Amygdala (tissue), 56 donors: Measurements from ENCODE around the gene GALNT17.

Experiments used
- DNase-seq, 56 donors: peaks; one replicate each; lab custom pipeline; 2025; lab: John Stamatoyannopoulos, UW

GALNT17 gene

DNA sequence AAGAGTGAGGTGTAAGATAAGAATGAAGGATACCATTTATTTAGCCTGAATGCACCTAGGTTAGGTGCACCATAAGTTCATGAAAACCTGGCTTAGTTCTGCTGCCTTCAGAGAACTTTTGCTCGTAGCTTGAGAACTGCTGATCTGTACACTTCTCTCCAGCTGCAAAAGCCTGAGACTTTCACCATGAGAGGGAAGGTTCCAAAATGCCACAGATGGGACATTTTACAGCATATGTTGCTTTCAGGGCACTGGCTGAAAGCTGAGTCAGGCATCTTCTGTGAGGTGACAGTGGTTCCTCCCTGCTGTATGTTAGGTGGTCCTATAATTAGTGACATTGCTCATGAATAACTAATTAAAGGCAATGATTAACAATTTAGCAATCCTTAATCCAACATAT lies 298.3 kb downstream of the GALNT17 start:
- no peak for DNase-seq

DNA sequence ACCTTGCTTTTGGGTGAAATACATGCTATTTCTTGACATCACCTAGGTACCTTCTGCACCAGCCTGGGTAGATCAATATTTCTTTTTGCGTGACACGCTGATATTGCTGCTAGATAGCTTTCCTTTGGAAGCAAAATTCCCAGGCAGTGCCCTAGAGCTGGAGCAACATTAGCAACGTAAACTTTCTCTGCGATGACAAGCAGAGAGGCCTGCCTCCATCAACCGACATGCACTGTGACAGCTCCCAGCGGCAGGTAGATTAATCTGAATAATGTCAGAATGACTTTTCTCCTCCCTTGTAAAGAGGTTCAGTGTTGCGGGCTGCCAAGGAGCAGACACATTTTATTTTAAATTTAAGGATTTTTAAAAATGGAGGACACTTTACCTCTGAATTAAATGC lies 307.4 kb downstream of the GALNT17 start:
- no peak for DNase-seq

DNA sequence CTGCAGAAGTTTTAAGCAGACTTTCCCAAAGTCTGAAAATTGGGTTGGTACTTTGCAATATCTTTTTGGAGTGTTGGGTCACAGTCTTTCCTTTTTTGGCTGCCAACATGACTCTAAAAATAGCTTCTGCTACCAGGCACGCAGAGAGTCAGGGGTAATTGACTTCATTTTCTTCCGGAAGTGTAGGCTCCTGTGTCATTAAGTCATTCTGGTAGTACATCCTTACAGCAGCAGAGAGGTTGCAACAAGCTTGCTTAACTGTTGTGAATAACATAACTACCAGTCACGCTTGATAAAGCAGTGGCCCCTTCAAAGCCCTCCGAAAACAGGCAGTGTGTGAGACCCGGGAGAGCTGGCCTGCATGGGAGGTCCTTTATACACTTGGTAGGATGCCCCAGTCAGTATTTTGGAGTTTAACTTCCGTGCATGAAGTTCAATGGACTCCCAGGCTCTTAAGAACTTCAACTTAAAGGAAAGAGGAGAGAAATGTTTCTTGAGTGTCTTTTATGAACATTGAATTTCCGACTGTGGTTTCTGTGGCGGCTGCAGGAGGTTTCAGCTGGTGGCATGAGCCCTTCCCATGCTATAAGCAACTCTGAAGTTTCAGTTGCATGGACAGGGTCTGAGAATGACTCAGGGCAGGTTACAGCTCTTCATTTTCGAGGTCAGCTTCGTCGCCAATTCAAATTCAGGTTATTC lies 310.7 kb downstream of the GALNT17 start:
- DNase-seq, result no peak

DNA sequence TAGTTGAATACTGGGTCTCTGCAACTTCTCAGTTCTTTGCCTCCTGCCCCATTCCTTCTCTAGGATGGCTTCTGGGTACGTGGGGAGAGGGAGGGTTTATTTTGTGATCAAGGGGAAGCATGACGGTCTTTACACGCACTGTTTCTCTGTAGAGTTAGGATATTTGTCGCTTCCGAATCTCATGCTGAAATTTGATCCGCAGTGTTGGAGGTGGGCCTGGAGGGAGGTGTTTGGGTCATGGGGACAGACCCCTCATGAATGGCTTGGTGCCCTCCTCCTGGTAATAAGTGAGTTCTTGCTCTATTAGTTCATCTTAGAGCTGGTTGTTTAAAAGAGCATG lies 311.2 kb downstream of the GALNT17 start:
- DNase-seq, result no peak

DNA sequence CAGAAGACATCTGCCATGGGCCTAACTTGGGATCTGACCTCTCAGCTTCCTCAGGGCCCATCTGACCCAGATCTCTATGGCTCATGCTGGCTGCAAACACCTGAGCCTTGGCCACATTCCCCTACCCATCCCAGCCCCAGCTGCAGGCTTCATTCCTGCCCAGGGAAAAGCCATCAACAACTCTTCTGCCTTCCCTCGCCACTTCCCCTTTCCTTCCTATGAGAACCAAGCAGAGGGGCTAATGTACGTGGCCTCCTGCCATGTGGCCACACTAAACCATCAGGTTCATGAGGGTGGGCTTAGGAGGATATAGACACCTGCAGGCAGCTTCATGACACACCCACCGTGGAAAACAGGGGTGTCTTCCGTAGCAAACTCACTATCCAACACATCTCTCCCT lies 312.2 kb downstream of the GALNT17 start:
- no peak for DNase-seq

DNA sequence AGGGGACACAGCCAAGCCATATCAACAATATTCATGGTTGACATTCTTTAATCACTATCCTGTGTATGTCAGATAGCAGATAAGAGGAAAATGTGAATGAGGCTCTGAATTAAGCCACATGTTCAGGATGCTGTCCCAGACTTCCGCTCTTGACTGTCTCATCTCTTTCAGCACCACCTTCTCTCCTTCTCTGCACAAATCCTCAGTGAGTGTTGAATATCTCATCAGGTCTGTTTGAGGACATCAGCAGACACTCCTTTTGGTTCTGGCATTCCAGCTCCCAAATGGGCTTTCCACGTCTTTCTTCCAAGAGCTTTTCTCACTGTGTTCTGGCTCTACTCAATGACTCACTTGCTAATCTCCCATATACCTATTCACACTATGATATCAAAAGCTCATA lies 321.7 kb downstream of the GALNT17 start:
- DNase-seq, result no peak

DNA sequence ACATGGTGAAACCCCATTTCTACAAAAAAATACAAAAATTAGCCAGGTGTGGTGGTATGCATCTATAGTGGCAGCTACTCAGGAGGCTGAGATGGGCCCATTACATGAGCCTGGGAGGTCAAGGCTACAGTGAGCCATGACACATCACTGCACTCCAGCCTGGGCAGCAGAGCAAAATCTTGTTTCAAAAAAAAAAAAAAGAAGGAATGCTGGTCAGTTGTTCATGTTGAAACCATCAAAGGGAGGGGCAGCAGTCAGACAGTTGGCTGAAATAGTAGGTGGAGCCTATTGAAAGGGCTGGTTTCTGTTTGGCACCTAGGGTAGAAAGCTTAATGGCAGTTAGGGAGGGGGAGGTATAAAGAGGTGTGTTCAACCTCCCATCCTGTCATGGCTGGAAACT lies 323.0 kb downstream of the GALNT17 start:
- no peak for DNase-seq

DNA sequence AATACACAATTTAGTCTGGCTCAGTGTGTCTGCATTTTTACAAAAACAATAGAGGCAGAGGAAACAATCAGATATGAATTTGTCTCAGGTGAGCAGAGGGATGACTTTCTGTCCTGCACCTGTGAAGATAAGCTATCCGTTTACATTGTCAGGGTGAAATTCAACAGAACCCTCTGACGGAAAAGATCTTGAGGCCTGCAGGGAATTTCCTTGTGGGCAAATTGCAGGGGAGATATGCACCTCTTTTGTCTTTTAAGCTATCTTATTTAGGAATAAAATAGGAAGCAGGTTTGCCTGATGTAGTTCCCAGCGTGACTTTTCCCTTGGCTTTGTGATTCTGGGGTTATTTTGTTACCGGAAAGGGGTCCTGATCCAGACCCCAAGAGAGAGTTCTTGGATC lies 325.1 kb downstream of the GALNT17 start:
- DNase-seq, result no peak

DNA sequence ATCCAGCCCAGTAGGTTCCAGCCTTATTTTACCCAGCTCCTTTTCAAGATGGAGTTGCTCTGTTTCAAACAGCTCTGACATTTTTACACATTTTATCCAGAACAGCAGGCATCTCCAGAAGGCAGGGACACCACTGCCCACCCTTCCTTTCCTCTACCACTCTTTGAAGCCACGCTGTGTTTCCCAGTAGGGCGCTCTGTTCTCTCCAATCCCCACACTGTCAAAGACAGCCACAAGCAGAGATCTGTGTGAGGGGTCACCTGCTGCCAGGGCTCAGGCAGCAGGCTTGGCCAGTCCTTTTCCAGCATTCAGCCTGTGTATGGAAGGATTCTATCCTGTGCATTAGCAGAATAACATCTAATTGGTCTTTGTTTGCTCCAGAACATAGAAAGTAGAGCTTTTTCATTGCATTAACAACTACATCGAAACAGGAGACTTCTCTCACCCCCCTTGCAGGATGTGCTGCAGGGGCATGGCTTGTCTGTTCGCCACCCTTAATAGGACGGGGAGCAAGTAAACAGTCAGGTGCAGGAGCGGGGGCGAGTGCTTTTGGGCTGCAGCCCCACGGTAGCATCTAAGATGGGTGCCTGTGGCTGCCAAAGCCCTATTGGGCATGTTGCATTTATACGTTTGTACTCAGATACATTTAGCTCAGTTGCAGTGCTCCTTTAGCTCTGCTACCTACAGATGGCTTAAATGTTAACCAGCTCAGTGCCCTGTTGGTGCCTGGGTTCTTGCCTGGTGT lies 326.1 kb downstream of the GALNT17 start:
- DNase-seq, result peak in 2 of 56 donors; percentile 8 to 17

DNA sequence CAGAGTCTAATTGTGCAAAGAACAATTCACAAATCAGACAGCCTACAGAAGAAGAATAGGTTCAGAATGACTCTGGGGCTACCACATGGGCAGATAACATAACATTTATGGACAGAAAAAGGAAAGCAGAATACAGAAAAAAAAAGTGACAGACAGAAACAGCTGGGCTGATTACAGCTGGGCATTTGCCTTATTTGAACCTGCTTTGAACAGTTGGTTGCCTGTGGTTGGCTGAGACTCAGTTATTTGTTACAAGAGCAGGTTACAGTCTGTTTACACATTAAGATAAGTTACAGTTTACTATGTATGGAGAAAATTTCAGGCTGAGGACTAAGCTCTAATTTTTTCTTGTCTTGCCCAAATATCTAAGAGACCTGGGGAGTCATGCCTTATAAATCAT lies 327.2 kb downstream of the GALNT17 start:
- DNase-seq, result no peak

DNA sequence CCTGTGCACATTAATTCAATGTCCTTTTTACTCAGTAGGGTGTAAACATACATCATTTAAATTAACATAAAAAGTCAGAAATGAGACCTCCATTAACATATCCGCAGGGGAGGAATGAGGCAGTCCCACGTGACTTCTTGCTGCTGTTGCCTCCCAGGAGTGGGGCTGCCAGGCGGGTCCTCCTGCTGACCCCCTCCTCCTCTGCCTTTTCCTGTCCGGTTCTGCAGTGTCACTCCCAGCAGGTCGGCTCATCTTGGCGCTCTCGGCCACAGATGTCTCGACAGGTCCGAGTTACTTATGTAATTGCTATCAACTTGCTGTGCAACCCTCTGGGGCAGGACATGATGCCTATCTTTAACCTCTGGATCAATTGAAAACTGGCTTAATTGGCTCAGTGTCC lies 329.6 kb downstream of the GALNT17 start:
- no peak for DNase-seq

DNA sequence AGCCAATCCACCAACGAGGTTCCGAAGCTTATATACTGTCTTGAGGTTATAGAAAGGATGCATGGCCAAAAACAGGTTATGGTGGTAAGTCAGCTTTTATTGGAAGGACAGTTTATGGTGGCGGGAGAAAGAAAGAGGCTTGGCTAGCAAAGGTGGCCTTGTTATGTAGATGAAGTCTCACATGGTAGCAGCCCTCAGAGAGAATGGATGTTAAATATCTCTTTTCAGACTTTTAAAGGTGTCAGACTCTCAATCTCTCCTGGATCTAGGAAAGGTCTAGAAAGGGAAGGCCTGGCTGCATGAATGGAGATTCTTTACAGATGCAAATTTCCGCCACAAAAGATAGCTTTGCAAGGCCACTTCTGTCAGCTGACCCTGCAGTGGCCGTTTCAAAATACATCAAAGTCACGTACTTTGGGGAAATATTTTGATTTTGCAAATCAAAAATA lies 333.8 kb downstream of the GALNT17 start:
- no peak for DNase-seq

DNA sequence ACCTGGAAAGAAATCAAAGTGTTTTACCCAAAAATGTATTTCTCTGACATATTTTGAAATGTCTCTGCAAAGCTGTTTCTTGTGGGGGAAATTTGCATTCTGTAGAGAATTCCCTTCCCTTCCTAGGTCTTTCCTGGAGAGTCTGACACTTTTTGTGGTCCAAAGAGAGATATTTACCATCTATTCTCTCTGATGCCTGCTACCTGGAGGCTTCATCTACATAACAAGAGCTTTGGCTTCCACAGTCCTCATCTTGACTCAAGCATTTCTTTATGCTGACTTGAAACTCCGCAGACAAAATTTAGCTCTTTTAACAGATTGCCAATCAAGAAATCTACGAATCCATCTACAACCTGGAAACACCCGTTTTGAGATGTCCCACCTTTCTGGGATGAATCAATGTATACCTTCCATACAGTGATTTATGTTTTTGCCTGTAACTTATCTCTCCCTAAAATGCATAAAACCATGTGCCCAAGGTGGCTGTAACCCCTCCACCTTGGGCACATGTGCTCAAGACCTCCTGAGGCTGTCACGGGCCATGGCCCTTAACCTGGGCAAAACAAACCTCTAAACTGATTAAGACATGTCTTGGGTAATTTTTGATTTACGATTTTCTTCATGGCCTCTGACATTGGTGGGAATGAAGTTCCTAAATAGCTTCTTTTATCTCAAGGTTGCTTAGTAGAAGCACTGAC lies 334.7 kb downstream of the GALNT17 start:
- no peak for DNase-seq

DNA sequence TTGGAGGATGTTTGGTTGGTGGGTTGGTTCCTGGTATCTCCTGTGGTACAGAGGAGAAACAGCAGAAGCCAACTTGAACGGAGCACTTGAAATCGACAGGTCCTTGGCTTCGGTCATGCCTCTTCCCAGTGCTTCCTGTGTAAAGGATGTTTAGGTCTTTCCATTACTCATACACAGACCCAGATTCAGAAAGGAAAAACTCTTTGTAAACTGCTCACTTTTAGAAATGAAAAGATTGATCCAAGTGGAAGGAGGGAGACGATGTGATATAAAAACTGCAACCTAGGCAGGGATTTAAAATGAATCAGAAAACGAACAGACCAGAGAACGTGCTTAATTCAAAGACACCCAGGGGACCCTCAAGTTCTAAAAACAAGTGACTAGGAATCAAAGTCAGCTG lies 338.4 kb downstream of the GALNT17 start:
- no peak for DNase-seq

DNA sequence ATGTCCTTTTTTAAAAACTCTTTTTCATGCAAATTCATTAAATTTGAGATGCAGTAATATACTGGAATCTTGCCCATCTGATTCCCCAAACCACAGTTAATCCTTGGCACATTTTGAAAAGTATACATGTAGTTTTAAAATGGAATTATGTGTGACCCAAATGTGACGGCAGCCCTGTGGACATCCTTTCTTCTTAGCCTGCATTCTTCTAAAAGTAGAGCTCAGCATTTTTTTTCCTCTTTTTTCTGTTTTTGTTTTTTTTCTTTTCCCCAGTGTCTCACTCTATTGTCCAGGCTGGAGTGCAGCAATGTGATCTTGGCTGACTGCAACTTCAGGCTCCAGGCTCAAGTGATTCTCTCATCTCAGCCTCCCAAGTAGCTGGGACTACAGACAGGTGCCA lies 338.9 kb downstream of the GALNT17 start:
- DNase-seq, result no peak

DNA sequence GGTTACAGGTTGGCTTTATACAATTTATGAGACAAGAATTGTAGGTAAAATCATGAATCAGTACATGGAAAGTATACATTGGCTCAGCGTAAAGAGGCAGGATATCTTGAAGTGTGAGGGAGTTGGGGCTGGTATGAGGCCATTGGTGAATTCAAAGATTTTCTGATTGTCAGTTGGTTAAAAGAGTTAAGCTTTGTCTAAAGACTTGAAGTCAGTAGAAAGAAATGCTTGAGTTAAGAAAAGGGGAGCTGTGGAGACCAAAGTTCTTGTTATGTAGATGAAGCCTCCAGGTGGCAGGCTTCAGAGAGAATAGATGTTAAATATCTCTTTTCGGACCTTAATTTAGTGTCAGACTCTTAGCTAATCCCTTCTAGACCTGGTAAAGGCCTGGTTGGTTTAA lies 341.0 kb downstream of the GALNT17 start:
- DNase-seq, result no peak

DNA sequence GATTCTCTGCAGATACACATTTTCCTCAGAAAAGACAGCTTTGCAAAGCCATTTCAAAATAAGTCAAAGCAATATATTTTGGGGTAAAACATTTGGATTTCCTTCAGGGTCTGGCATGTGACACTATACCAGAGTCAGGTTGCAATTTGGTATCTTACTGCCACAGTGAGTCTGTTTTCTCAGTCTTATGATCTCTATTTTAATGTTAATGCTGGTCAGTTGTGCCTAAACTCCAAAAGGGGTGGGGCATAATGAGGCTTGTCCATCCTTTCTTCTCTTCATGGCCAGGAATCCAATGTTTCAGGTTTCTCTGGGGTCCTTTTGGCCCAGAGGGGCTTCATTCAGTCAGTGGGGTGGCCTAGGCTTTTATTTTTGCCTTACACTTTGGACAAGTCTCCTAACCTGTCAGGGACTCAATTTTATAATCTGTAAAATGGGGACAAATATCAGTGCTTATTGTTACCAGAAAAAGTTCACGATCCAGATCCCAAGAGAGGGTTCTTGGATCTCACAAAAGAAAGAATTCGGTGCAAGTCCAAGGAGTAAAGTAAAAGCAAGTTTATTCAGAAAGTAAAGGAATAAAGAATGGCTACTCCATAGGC lies 341.5 kb downstream of the GALNT17 start:
- DNase-seq, result no peak

DNA sequence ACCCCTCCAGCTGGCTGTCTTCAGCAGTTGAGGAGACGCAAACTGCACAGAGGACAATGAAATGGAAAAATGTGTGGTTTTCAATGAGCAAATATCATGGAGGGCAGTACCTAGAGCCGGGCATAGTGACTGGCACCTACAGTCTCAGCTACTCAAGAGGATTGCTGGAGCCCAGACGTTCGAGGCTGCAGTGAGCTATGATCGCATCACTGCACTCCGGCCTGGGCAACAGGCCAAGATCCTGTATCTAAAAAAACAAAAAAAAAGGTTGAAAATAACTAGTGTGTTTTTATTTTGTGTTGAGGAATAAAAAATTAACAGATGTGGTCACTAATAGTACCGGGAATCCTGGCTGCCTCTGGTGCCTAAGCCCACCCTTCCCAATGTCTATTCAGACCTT lies 345.5 kb downstream of the GALNT17 start:
- DNase-seq, result no peak

DNA sequence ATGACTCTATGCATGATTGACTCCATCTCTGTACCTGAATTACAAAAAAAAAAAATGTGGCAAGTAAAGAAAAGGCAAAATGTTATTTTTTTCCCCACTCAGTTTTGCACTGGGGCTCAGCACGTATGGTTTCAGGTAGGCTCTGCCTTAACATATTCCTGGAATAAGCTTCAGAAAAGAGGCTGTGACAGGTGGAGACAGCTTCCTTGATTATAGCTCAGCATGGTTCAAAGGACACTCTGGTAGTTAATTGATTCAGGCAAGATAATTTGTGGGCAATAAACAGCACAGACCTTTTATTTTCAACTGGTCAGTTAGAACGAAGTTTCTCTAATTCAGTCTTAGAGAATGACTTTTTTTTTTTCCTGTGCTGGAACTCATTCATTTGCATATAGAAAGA lies 347.3 kb downstream of the GALNT17 start:
- DNase-seq, result no peak

DNA sequence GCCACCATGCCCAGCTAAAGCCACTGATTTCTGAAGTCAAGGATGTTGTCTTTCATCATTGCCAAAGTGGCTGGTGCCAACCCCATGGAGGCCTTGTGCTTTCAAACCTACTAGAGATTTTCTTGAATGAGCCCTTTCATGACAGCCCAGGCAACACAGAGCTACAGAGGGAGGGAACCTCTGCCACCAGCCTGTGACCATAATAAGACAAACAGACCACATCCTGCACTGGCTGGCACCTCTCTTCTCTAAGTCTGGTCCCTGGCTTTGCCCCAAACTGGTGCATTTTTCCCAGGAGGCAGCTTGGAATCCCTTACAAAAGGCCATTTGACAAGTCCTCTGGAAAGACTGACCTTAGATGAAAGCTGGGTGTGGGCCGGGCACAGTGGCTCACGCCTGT lies 348.8 kb downstream of the GALNT17 start:
- peak in 8 of 56 donors; percentile 0 to 7 (median 2) for DNase-seq

DNA sequence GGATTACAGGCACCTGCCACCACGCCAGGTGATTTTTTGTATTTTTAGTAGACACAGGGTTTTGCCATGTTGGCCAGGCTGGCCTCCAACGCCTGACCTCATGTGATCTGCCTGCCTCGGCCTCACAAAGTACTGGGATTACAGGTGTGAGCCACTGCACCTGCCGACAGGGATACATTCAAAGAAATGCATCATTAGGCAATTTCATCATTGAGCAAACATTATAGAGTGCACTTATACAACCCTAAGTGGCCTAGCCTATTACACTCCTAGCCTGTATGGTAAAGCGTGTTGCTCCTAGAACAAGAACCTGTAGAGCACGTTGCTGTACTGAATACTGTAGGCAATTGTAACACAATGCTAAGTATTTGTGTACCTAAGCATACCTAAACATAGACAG lies 350.3 kb downstream of the GALNT17 start:
- no peak for DNase-seq
